ENCODE measurements around the gene TENM4. TPM values are rescaled to one million over a fixed set of nuclear protein-coding genes. Genes with fewer than 3 reads are reported as not detected.
A peak's percentile ranks its signal among the peaks of the same experiment; 100 is the strongest.

The TENM4 gene
- total RNA-seq, 2 donors from 2014 or later: 68.2 to 130 TPM

DNA sequence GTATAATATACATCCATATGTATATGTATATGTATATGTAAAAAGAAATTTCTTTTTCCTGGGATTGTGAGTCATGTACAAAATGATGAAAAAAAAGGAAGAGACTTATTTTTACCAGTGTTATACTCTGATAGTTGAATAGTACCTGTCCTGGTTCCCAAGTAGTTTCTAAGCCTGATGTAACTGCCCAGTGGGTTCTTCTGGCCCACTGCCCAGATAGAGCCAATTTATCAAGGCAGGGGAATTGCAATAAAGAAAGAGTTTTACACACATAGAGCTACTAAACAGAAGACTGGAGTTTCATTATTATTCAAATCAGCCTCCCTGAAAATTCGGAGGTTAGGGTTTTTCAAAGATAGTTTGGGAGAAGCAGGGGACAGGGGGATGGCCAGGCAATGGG, 837.0 kb downstream of the TENM4 start:
- peaks cover 23% of the 10 kb centered on the region for H3K4me1 Mint-ChIP-seq
- Histone ChIP-seq H3K4me1 (ENCODE audit: control insufficient read depth, insufficient read depth, low read length) (peaks cover 12% of the 10 kb centered on the region), H3K4me3 (ENCODE audit: low read length) (peak overlapping the region; percentile 1), H3K27ac (ENCODE audit: low read depth, low read length) (no peak overlapping the region), H3K36me3 (ENCODE audit: control insufficient read depth, insufficient read depth, low read length) (no peaks in the 10 kb centered on the region), H3K9me3 (ENCODE audit: control insufficient read depth, low read length) (peaks cover 19% of the 10 kb centered on the region), H3K27me3 (ENCODE audit: control insufficient read depth, insufficient read depth, low read length, poor library complexity, severe bottlenecking) (no peaks in the 10 kb centered on the region), H3K9ac (ENCODE audit: extremely low read depth, low read length, poor library complexity, severe bottlenecking) (no peak overlapping the region)
- H3K4me3 Mint-ChIP-seq: no peak overlapping the region
- no peaks in the 10 kb centered on the region for H3K36me3 Mint-ChIP-seq (ENCODE audit: low read depth)
- DNase-seq: no peak
- TF ChIP-seq, protein P1, sequence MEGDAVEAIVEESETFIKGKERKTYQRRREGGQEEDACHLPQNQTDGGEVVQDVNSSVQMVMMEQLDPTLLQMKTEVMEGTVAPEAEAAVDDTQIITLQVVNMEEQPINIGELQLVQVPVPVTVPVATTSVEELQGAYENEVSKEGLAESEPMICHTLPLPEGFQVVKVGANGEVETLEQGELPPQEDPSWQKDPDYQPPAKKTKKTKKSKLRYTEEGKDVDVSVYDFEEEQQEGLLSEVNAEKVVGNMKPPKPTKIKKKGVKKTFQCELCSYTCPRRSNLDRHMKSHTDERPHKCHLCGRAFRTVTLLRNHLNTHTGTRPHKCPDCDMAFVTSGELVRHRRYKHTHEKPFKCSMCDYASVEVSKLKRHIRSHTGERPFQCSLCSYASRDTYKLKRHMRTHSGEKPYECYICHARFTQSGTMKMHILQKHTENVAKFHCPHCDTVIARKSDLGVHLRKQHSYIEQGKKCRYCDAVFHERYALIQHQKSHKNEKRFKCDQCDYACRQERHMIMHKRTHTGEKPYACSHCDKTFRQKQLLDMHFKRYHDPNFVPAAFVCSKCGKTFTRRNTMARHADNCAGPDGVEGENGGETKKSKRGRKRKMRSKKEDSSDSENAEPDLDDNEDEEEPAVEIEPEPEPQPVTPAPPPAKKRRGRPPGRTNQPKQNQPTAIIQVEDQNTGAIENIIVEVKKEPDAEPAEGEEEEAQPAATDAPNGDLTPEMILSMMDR (conservative IDR thresholded peaks at IDR 0.05): no peak
- 75% methylated on average over 1 of the region's 1 CpG; no CpG with 5 or more reads in 1 of the 2 experiments for WGBS, 2 experiments (ENCODE audit: insufficient coverage in 1 of 2, insufficient read length in 1 of 2)
- peaks cover 25% of the 10 kb centered on the region for H3K9me3 Mint-ChIP-seq
- H3K27ac Mint-ChIP-seq: no peak overlapping the region
- peaks cover 6% of the 10 kb centered on the region for H3K27me3 Mint-ChIP-seq (ENCODE audit: insufficient read depth)

Small RNAs within 50 kb of the gene (microRNA-seq; reads per million reads assigned to microRNA genes)
- gene MIR5579 (ENCODE audit: borderline microRNAs expressed): 0.44 reads per million
- gene MIR708 (ENCODE audit: borderline microRNAs expressed): 1,745 reads per million, percentile 96 among the genes with 10 or more reads in this experiment

Data from endodermal cell (in vitro differentiated cells).